GM13977 (cell line): ENCODE data around the gene CEP192.

Experiments
- DNase-seq: peaks from one replicate; pipeline ENCODE4 v3.0.0; 2012; ENCODE audit warnings: low spot score
- in situ Hi-C: fragments of 300-500 bp; cut with MboI; formaldehyde crosslinking; loops from one replicate; pipeline ENCODE4 v1.12.0; 2022; ENCODE audit warnings: low sequenced_read_pairs, low pct_unique_long_range_greater_than_20kb, mixed read lengths, inconsistent platforms; ENCODE audit not compliant: unreplicated experiment
- TF ChIP-seq, protein P1 (sequence below): IDR thresholded peaks from 2 replicates; pipeline ENCODE4 v1.5.1; 2012; ENCODE audit warnings: mild to moderate bottlenecking, control low read depth; ENCODE audit not compliant: insufficient read depth; ENCODE audit errors: extremely low read depth, missing control alignments

CEP192 gene

DNA sequence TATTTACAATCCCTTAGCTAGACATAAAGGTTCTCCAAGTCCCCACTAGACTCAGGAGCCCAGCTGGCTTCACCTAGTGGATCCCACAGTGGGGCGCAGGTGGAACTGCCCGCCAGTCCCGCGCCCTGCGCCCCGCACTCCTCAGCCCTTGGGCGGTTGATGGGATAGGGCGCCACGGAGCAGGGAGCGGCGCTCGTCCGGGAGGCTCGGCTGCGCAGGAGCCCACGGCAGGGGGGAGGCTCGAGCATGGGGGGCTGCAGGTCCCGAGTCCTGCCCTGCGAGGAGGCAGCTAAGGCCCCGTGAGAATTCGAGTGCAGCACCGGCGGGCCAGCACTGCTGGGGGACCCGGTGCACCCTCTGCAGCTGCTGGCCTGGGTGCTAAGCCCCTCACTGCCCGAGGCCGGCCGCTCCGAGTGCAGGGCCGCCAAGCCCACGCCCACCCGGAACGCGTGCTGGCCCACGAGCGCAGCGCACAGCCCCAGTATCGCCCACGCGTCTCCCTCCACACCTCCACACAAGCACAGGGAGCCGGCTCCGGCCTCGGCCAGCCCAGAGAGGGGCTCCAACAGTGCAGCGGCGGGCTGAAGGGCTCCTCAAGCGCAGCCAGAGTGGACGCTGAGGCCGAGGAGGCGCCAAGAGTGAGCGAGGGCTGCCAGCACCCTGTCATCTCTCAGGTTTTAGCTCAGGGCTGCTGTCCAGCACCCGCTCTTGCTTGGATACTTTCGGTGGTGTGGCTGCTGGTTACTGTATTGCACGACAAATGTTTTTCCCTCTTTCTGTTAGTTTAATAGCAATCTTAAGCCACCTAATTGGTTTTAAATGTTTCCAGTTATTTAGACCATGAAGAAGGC lies 143.6 kb downstream of the CEP192 start:
- TF ChIP-seq, protein P1, sequence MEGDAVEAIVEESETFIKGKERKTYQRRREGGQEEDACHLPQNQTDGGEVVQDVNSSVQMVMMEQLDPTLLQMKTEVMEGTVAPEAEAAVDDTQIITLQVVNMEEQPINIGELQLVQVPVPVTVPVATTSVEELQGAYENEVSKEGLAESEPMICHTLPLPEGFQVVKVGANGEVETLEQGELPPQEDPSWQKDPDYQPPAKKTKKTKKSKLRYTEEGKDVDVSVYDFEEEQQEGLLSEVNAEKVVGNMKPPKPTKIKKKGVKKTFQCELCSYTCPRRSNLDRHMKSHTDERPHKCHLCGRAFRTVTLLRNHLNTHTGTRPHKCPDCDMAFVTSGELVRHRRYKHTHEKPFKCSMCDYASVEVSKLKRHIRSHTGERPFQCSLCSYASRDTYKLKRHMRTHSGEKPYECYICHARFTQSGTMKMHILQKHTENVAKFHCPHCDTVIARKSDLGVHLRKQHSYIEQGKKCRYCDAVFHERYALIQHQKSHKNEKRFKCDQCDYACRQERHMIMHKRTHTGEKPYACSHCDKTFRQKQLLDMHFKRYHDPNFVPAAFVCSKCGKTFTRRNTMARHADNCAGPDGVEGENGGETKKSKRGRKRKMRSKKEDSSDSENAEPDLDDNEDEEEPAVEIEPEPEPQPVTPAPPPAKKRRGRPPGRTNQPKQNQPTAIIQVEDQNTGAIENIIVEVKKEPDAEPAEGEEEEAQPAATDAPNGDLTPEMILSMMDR: no peak
- in situ Hi-C loops: no loop called here
- no peak for DNase-seq

DNA sequence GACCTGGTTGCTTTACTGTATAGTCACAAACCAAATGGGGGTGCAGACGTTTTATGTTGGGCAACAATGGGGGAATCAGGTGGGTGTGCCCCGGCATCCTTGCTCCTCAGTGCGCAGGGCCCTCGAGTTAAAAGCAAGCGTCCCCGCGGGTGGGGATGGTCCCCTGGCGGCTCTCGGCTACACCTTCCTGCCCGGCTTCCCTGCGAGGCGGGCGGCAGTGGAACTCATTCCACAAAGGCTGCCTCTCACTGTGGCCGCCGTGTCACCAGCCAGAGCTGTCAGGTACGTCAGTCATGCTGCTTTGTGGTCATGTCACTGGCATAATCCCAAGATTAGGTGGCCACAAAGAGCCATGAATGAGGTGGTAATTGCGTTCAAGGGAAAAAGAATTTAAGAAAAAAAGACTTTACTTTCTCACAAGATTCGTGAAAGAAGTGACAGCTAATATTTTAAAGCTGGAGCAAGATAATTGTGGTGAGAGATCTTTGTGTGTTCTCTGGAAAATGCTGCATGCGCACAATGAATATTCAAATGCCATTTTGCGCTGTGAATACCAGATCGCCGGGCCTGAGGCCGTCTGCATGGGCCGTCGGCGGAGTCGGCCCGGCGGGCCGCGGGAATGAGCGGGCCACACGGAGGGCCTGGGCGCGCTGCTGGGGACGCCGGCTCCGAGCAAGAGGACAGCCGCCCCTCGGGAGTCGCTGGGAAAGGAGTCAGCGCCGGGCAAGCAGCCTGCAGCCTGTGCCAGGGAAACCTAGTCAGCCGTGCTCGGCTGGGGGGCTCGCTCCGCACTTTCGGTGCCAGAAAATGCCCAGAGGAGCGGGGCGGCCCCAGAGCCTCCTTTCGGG lies 145.1 kb downstream of the CEP192 start:
- in situ Hi-C loops: no loop called here
- TF ChIP-seq, protein P1: no peak
- peak; percentile 68 for DNase-seq

DNA sequence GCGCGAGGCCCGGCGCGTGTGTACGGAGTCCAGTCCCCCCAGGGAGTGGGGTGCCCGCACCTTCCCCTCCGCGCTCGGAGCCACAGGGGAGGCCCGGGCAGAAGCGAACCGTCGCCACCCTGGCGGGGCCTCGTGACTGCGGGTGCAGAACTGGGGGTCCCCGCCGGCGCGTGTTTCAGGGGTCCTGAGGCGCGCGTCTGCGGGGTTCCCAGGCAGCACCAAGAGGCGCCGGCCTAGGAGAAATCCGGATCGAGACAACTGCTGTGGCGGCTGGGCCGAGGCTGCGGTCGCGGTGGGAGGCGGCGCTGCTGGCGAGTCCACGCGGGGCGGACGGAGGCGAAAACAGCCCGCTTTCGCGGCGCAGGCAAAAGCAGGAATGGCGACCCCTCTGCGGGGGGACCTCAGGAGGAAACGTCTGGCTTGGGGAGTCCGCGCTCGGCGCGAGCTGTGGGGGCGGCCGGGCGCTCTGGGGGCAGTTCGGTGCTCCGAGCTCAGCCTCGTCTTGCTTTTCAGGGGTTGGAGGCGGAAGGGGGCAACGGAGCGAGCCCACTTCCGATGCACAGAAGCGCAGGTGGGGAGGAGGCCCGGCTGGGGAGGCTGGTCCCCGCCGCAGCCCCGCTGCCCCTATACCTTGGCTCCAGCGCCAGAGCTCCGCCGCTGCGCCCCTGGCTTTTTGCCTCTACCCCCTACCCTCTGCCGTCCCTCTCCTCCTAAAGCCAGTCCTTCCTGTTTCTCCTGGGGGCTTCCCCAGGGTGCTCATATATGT lies 145.9 kb downstream of the CEP192 start:
- TF ChIP-seq, protein P1: no peak
- in situ Hi-C loops: no loop called here
- DNase-seq: peak; percentile 78

DNA sequence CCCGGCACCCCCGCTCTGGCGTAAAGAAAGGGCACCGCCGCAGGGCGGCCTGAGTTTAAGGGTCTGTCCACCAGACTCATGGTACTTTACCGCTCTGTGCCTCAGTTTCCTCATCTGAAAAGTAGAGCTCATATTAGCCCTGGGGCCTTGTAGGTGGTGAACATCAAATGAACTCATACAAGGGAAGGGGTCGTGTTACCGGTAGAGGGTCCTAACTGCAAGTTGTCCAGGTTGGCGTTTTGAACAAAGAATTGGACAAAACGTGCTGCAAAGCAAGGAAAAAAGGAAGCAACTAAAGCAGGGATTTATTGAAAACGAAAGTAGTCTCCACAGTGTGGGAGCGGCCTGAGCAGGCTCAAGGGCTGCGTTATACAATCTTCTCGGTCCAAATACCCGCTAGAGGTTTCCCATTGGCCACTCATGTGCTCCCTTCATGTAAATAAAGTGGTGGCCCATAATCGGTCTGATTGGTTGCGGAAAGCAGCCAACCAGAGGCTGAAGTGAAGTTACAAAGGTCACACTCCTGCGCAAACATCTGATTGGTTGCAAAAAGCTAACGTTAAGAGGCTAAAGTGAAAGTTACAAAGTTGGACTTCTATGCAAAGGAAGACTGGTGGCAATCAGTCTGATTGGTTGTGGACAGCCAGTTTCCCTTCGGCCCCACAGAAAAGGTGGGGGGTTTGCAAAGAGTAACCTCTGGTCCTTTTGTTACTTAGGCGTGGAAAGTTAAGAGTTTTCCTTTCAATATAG lies 146.7 kb downstream of the CEP192 start:
- peak; percentile 89 for DNase-seq
- TF ChIP-seq, protein P1: no peak
- in situ Hi-C loops: no loop called here

DNA sequence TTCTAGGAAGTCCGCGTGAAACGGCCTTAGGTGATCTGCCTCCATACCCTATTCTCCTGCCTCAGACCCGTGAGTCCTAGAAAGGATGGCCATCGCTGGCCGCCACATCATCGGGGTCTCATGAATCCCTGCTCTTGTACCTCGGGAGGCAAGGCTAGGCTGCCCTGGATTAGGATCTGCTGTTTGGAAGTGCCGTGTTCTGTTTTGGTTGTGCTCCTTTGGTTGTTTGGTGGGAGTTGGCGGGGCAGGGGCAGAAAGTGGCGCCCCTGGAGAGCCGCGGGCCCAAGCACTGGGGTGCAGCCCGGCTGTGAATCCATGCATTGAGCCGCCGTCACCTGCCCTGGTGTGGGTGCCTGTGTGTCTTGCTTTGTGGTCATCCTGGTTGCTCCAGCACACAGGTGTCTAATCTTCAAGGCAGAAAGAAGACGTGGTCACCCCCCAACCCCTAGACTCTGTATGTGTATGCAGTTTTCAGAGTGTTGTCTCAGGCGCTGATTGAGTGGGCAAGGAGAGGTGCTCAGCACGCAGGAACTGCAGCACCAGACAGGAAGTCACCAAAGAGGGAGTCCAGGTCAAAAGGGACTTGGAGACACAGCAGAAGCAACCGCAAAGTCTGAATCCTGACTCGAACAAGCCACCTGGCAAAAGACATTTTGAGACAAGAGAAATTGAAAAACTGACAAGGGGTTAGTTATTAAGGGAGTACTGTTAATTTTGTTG lies 147.4 kb downstream of the CEP192 start:
- TF ChIP-seq, protein P1: no peak
- DNase-seq: no peak
- in situ Hi-C loops: no loop called here
